Measurements from ENCODE around the gene OR5K1.

DNA sequence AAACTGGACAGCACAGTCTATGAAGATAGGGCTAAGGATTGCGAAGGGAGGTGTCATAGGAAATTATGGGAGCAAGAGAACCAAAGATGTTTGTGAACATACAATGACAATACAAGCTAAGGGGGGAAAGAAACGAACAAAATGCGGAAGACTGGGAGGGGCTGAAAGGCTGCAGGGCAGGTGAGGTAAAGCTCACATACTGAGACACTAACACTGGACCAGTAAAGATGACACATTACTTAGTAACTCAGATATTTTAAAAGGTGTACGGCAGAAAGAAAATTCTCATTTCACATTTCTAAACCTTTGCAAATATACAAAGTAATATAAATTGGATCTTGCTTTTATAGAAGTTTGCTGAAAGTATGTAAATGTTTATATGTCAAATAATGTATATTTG lies 49.6 kb downstream of the OR5K1 start:
- TF ChIP-seq RAD21 (IDR thresholded peaks at IDR 0.05; ENCODE audit: low read length): no peak
- TF ChIP-seq, protein P1, sequence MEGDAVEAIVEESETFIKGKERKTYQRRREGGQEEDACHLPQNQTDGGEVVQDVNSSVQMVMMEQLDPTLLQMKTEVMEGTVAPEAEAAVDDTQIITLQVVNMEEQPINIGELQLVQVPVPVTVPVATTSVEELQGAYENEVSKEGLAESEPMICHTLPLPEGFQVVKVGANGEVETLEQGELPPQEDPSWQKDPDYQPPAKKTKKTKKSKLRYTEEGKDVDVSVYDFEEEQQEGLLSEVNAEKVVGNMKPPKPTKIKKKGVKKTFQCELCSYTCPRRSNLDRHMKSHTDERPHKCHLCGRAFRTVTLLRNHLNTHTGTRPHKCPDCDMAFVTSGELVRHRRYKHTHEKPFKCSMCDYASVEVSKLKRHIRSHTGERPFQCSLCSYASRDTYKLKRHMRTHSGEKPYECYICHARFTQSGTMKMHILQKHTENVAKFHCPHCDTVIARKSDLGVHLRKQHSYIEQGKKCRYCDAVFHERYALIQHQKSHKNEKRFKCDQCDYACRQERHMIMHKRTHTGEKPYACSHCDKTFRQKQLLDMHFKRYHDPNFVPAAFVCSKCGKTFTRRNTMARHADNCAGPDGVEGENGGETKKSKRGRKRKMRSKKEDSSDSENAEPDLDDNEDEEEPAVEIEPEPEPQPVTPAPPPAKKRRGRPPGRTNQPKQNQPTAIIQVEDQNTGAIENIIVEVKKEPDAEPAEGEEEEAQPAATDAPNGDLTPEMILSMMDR (conservative IDR thresholded peaks at IDR 0.05; ENCODE audit: low read depth, low read length): no peak
- no peak for TF ChIP-seq MXI1 (IDR thresholded peaks at IDR 0.05; ENCODE audit: borderline replicate concordance, low read depth, low read length)
- TF ChIP-seq, protein P2, sequence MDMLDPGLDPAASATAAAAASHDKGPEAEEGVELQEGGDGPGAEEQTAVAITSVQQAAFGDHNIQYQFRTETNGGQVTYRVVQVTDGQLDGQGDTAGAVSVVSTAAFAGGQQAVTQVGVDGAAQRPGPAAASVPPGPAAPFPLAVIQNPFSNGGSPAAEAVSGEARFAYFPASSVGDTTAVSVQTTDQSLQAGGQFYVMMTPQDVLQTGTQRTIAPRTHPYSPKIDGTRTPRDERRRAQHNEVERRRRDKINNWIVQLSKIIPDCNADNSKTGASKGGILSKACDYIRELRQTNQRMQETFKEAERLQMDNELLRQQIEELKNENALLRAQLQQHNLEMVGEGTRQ (IDR thresholded peaks at IDR 0.05; ENCODE audit: low read depth, low read length): no peak
